ENCODE results near the gene ZNF189.

ZNF189 gene

GRCh38 chr9:101398068-101398929 lies at the start of gene ZNF189, which contains the start of gene MRPL50:
TSS of gene ZNF189 (plus strand) at chr9:101398851. CDS start at chr9:101399157, 306 bp downstream.
TSS of gene MRPL50 (minus strand) at chr9:101398618. CDS start at chr9:101398592, 26 bp downstream.
- peak within 1 kb of the TSS; percentile 38 for H3K27ac ChIP-seq
- peak; percentile 94 for DNase-seq (ENCODE audit: low read depth, low spot score)

DNA sequence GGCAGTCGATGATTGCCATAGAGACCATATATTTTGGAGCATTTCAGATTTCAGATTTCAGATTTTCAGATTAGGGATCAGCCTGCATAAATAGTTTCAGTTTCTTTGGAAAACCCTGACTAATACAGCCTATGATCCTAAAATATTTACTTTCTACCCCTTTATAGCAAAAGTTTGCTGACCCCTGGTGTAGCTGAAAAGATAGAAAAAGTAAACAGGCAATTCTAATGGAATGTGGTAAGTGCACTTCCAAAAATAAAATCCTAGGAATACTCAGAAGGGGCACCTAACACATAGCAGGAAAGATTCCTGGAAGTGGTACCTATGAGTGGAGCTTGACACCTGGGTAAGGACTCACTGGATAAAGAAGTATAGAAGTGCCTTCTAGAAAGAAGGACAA lies 48.4 kb upstream of the ZNF189 start:
- H3K27ac ChIP-seq = no peak overlapping the region
- no peak for DNase-seq (ENCODE audit: low read depth, low spot score)

DNA sequence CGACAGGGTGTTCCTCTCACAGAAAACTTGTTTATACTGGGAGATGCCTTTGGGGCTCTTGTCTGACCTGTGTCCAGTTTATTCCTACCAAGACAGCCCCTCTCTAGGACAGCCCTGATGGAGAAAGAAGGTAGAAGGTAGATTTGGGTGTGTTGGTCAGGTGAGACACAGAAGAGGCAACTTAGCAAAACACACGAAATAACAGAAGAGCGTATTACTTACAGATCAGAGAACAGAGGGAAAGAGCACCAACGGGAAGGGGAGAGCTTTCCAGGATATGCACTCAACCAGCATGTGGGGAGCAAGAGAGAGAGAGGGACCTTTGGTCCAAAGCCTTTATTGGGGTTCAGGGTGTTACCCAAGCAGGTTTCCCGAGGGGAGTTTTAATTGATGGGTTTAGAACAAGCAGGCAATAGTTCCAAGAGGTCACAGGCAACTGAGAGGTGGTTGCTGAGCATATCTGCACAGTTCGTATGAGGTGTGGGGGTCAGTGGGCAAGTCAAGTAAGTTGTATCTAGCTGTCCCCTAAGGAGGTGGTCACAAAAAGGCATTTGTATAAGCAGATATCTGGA lies 45.7 kb upstream of the ZNF189 start:
- no peak for DNase-seq (ENCODE audit: low read depth, low spot score)
- H3K27ac ChIP-seq = no peak overlapping the region

DNA sequence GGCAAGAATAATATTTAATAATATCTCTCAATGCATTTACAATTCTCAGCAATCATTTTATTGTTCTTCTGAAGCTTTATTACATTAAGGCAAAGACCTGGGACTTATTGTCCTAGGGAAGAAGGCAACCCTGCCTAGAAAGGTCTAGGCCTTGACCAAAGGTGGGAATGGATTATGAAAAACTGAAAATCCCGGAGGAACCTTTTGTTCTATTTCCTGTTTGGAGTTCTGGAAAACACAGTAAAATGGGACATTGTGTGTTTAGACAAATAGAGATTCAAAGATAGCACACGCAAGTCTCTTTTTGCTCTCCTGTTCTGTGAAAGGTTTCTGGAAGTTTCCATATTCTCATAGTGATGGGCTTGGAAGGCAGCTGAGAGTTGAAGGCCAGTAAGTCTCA lies 45.0 kb upstream of the ZNF189 start:
- no peak for DNase-seq (ENCODE audit: low read depth, low spot score)
- no peak overlapping the region for H3K27ac ChIP-seq

- no peak for DNase-seq (ENCODE audit: low read depth, low spot score)
- H3K27ac ChIP-seq = no peak overlapping the region
Measured at GRCh38 chr9:101354143-101354764, 44.4 kb upstream of the ZNF189 start.

DNA sequence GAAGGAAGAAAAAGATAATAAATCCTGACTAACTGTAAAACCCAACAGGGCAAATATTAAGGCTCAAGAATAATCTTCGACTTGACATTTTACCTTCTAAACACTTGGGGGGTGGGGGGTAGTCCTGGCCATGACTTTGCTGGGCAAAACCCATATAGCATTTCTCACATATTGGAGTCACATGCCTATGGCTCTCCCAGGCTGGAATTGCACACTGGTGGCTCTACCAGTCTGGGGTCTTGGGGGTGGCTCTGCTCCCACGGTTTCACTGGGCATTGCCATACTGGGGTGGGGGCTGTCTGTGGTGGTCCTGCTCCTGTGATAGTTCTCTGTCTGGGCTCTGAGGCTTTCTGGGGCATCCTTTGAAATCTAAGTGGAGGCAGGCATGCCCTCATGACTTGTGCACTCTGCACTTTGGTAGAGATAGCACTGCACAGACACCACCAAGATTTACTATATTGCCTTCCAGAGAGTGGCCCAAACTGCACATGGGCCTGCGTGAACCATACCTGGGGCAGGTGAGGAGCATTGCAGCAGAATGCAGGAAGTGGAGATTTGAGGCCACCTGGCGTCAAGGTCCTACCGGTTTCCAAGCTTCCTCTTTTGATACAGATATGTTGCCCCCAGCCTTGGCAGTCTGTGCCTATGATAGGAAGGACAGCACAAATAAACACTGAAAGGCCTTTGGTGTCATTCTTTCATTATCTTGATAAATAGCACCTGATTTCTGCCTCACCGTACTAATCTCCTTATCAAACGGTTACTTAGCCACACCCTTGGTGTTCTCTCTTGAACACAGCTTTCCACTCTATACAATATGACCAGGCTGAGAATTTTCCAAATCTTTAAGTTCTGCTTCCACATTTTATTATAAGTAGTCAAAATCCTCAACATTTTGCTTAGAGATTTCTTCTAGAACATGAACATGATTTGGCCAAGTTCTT lies 43.6 kb upstream of the ZNF189 start:
- H3K27ac ChIP-seq = no peak overlapping the region
- DNase-seq (ENCODE audit: low read depth, low spot score) = no peak

DNA sequence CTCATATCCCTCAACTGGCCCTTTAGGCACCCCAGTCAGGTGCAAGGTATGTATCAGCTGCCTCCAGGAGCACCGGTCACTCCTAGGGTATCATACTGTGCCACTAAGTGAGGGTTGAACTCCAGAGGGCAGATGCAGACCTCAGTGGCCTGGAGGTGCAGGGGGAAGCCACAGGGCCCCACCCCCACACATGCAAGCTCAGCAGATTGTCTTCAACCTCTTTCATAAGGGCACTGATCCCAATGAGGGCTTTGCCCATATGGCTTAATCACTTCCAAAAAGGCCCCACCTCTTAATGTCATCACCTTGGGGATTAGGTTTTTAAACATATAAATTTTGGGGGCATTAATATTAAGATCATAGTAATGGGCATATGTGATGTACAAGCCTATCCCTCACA lies 42.0 kb upstream of the ZNF189 start:
- H3K27ac ChIP-seq = no peak overlapping the region
- no peak for DNase-seq (ENCODE audit: low read depth, low spot score)

DNA sequence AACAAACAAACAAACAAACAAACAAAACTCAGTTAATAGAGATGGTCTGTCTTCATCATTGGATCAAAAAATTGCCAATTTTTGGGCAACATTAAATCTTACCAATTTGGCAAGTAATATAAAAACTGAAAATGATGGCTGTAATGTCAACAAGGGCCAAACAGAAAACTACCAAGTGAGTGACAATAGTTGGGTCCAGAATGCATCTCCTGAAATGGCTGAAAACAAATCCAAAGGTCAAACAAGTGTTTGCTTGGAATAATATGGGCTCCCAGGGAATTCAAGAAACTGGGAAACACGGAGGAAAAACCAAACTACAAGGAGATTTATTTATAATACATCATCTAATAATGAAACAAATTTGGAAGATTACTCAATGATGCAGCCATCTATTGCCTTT lies 39.0 kb upstream of the ZNF189 start:
- DNase-seq (ENCODE audit: low read depth, low spot score) = no peak
- H3K27ac ChIP-seq = no peak overlapping the region

DNA sequence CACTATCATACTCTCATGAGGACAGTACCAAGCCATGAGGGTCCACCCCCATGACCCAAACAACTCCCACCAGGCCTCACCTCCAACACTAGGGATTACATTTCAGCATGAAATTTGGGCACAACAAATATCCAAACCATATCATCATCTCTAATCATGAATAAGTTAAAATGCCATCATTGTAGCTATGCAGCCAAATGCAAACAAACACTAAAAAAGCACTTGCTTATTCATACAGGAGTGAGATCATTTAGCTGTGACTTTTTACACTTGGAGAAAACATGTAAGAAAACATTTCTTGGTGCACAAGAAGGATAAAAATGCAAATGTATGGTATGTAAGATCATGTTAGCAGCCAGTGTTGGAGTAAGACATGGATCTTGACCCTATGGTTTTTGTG lies 38.0 kb upstream of the ZNF189 start:
- no peak overlapping the region for H3K27ac ChIP-seq
- no peak for DNase-seq (ENCODE audit: low read depth, low spot score)

DNA sequence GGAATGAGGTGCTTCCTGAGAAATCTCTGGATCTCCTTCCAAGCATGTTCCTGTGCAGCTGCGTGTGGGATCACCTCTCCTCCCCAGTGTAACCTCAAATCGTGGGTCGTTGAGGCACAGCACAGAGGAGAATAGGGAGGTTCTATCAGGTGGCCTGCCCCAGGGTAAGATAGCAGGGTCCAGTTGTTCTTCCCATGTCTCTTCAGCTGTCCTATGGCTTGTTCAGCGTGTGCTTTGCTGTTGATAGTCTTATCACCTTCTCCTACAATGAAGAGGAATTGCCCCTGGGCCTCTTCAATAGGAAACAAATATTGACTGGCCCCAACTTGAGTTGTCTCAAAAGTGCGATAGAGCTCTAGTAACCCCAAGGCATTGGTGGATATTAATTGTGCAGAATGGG lies 36.2 kb upstream of the ZNF189 start:
- H3K27ac ChIP-seq = no peak overlapping the region
- DNase-seq (ENCODE audit: low read depth, low spot score) = no peak

DNA sequence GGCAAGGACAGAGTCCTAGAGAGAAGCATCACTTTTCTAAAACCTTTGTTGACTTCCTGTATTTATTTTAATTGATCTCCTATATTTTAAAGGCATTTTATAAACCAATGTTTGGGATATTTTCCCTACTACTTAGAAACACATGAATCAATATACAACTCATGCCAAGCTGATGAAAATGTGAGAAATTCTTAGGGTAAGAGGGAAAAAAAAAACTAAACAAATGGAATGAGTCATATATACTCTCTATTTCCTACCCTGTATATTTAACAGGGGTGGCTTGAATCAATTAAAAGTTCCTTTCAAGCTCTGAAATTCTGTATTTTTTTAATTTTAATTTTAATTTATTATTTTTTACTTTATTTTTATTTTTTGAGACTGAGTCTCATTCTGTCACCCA lies 33.5 kb upstream of the ZNF189 start:
- H3K27ac ChIP-seq = peak overlapping the region; percentile 34
- DNase-seq (ENCODE audit: low read depth, low spot score) = no peak

DNA sequence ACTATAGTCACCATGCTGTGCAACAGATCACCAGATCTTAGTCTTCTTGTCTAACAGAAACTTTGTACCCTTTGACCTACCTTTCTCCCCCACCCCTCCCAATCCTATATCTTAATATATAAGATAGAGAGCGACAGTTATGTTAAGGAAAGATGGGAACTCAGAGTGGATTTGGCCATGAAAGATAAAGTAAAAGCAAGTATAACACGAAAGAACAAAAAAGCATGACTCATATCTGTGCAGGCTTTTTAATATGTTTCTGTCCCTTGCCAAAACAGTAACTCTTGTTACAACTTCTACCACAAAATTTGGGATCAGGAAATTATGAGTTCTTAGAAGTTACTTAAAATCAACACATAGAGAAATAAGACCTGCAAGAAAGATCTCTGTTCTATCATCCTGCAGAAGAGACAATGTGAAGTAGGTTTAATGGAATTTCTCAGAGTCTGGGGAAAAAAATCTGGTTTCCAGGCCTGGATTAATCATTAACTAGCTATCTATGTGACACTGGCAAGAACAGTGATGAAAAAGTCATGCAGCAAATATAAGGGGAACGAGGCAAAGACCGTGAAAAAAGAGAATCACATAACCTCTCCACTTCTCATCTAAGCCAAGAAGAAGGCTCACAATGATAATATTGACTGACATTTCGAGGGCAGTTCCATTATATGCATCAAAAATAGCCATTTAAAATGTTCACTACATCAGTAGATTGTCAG lies 32.5 kb upstream of the ZNF189 start:
- no peak for DNase-seq (ENCODE audit: low read depth, low spot score)

GRCh38 chr9:101367323-101367722 lies 31.3 kb upstream of the ZNF189 start:
- no peak overlapping the region for H3K27ac ChIP-seq
- DNase-seq (ENCODE audit: low read depth, low spot score) = no peak

More for the DNA sequence above, 32.5 kb upstream of the ZNF189 start:
- peak overlapping the region; percentile 34 for H3K27ac ChIP-seq

DNA sequence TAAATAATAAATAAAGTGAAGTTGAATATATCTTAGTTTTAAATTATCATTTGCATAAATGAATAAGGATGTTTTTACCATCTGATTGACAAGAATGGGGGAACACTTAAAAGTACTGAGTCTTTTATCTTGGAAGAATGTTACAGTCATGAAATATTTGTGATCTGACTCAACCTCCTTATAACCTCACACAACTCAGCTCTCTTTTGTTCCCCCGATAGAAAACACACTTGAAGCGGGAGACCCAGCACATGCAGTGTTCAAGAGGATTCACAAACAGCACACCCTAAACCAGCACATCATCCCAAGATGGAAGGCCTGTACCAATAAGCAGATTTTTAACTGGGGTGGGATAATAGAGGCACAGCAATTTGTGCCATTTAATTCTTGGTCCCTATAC lies 29.4 kb upstream of the ZNF189 start:
- no peak overlapping the region for H3K27ac ChIP-seq
- no peak for DNase-seq (ENCODE audit: low read depth, low spot score)

DNA sequence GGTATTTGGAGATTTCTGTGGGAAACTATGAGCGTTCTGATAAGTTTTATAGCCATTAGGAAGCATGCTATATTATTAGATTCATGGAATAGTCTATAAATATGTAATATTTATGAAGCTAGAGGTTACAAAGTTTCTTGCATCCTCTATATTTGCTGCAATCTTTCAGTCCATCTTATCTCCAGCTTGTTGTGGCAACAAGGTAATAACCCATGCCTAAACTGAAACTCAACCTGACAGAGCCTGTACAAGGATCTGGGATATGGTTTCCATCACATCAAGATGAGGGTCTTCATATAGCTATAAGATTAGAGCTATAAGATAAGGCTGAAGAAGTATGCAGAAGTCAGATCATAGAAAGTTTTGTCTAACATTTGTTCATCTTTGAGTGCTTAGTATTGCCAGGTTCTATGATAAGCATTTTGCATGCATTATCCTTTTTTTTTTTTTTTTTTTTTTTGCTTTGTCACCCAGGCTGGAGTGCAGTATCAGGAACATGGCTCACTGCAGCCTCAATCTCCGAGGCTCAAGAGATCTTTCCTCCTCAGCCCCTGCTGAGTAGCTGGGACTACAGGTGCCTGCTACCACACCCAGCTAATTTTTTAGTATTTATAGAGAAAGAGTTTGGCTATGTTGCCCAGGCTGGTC lies 28.6 kb upstream of the ZNF189 start:
- no peak for DNase-seq (ENCODE audit: low read depth, low spot score)
- no peak overlapping the region for H3K27ac ChIP-seq

DNA sequence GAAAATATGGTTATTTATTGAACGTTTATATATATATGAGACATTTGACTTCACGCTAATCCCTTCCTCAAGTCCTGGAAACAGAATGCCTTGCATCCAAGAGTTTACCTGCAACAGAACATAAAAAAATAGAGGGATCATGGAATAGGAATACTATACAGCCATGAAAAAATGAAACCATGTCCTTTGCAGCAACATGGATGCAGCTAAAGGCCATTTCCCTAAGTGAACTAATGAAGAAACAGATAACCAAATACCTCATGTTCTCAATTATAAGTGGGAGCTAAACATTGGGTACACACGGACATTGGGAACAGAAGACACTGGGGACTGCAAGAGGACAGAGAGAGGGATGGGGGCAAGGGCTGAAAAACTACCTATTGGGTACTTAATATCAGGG lies 26.8 kb upstream of the ZNF189 start:
- DNase-seq (ENCODE audit: low read depth, low spot score) = no peak
- no peak overlapping the region for H3K27ac ChIP-seq

DNA sequence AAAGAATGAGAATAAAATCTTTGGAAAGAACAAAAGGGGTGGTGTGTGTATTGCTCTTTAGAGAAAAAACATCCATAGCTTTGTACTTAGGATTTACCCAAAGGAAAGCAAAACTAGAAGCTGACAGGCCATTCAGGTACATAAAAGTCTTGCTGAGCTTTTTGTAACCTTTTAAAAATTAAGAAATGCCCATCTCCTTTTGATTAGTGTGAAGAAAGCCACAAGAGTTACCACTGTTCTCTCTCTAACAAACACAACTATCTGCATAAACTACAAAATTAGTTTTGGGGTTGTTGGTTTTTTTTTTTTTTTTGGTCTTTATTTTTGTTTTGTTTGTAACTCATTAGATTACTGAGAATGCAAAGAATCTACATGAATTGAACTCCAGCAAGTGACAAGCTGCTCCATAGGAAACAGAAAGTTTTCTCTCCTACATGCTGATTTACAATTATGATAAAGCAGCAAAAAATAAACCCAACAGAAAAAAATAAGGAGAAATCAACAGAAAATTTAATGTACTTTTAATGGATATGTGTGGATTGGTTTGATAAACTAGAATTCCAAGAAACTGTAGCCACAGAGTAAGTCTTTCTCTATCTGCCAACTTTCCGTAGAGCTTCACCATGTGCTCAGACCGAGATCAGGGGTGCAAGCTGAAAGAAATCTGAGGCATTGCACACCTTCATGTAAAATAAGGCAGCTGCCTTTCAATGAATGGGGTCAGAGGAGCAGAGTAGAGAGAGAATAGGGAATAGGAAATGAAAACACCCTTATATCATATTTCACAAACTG lies 26.1 kb upstream of the ZNF189 start:
- no peak for DNase-seq (ENCODE audit: low read depth, low spot score)
- no peak overlapping the region for H3K27ac ChIP-seq

- DNase-seq (ENCODE audit: low read depth, low spot score) = no peak
- H3K27ac ChIP-seq = no peak overlapping the region
Measured at GRCh38 chr9:101375546-101375945, 23.1 kb upstream of the ZNF189 start.
